SU-DHL-6 (cell line): ENCODE measurements around the gene LHFPL6.

Source experiments
- EZH2phosphoT487 ChIP-seq: fragments of 200-600 bp; sonication (generic), shearing (Covaris generic); conservative IDR thresholded peaks from 2 replicates; pipeline ENCODE4 v1.6.1; 2018; ENCODE audit warnings: mild to moderate bottlenecking, antibody characterized with exemption, low read length, moderate library complexity, mixed read lengths
- TF ChIP-seq, protein P1 (sequence below): fragments of 200-600 bp; sonication (generic); IDR thresholded peaks from one replicate; pipeline ENCODE4 v1.5.1; 2017; ENCODE audit warnings: antibody characterized with exemption, mild to moderate bottlenecking, low read length, moderate library complexity; ENCODE audit not compliant: insufficient read depth, poor library complexity, severe bottlenecking

DNA sequence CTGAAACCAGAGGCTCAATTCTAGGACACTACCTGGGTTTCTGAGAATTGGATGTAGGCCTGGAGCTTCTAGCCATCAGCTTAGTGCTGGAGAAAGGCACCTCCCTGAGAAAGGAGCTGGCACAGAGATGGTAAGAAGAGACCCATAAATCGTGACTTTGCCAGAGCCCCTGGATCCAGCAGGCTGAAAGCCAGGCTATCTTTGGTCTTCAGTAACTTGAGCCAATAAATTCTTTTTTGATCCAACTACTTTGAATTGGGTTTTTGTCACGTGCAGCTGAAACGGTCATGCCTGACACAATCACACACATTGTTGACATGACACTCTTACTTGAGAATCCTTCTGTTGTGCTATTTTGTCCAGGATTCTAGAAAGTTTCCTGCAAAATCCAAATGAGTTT is 103.4 kb downstream of the LHFPL6 start:
- TF ChIP-seq, protein P1, sequence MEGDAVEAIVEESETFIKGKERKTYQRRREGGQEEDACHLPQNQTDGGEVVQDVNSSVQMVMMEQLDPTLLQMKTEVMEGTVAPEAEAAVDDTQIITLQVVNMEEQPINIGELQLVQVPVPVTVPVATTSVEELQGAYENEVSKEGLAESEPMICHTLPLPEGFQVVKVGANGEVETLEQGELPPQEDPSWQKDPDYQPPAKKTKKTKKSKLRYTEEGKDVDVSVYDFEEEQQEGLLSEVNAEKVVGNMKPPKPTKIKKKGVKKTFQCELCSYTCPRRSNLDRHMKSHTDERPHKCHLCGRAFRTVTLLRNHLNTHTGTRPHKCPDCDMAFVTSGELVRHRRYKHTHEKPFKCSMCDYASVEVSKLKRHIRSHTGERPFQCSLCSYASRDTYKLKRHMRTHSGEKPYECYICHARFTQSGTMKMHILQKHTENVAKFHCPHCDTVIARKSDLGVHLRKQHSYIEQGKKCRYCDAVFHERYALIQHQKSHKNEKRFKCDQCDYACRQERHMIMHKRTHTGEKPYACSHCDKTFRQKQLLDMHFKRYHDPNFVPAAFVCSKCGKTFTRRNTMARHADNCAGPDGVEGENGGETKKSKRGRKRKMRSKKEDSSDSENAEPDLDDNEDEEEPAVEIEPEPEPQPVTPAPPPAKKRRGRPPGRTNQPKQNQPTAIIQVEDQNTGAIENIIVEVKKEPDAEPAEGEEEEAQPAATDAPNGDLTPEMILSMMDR = no peak
- no peak for TF ChIP-seq EZH2phosphoT487
